AG10803 (cell line): Measurements from ENCODE around the gene CACTIN.
"Not testable (repeated sequence)": the region's sequence is repeated elsewhere in the genome, so short reads cannot be mapped to it uniquely, and the experiment has no call there.

Experiments
- DNase-seq: peaks from one replicate; pipeline ENCODE4 v3.0.0; 2010; ENCODE audit warnings: low read depth
- H3K4me3 ChIP-seq: 2 replicates; pipeline ENCODE4 v1.5.1; 2011; ENCODE audit warnings: mild to moderate bottlenecking, low read length, control low read depth
- TF ChIP-seq, protein P1 (sequence below): conservative IDR thresholded peaks from 2 replicates; pipeline ENCODE4 v1.5.1; 2011; ENCODE audit warnings: mild to moderate bottlenecking, low read length, control low read depth, inconsistent platforms

Gene CACTIN

DNA sequence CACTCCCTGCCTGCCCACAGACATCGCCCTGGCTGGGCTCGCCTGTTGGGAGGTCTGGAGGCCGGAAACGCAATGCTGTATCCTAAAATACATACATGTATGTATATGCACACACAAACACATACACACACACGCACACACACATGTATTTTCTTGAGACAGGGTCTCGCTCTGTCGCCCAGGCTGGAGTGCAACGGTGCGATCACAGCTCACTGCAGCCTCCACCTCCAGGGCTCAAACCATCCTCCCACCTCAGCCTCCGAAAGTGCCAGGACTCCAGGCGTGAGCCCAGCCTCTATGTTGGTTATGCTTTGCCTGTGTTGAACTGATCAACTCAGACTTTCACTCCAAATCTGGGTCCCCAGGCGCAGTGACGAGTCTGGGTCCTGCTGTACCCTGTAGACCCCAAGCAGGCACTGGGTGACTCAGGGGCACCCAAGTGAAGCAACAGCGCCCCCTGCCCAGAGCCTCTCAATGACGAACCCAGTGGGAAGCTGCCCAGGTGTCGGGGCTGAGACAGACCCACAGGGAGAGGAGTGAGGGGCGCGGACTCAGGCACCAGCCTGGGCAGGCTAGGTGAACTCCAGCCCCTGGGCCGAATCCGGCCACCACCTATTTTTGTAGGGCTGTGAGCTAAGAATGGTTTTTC lies 27.4 kb upstream of the CACTIN start:
- TF ChIP-seq, protein P1, sequence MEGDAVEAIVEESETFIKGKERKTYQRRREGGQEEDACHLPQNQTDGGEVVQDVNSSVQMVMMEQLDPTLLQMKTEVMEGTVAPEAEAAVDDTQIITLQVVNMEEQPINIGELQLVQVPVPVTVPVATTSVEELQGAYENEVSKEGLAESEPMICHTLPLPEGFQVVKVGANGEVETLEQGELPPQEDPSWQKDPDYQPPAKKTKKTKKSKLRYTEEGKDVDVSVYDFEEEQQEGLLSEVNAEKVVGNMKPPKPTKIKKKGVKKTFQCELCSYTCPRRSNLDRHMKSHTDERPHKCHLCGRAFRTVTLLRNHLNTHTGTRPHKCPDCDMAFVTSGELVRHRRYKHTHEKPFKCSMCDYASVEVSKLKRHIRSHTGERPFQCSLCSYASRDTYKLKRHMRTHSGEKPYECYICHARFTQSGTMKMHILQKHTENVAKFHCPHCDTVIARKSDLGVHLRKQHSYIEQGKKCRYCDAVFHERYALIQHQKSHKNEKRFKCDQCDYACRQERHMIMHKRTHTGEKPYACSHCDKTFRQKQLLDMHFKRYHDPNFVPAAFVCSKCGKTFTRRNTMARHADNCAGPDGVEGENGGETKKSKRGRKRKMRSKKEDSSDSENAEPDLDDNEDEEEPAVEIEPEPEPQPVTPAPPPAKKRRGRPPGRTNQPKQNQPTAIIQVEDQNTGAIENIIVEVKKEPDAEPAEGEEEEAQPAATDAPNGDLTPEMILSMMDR: 0 out of 2 replicates have a peak, but pooled peaks have one; percentile 7
- H3K4me3 ChIP-seq: no peak overlapping the region
- no peak for DNase-seq

DNA sequence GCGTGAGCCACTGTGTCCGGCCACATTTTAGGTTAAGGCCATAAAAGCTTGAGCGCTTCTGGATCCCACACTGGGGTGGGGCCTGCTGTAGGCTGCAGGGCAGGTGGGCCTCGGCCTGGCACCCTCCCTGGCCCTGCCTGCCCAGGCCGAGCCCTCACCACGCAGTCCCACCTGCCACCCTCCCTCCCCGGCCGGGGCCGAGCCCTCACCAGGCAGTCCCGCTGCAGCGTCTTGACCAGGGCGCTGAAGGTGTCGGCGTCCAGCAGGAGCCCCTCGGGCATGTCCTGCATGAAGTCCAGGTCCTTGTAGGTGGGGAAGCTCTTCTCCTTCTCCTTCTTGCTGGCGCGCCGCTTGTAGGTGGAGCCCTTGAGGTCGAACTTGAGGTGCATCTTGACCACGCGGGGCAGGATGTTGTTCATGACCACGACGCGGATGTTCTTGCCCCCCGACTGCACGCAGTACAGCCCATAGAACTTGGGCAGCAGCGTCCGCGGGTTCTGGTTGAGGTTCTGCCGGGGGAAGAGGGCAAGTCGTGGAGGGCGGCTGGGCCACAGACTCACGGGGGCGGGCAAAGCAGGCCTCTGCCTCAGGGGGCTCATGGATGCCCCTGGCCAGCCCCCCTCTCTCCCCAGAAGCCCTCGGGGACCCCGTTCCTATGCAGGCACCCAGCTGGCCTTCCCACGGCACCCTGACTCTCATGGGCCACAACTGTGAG lies 26.6 kb upstream of the CACTIN start:
- no peak for DNase-seq
- no peak overlapping the region for H3K4me3 ChIP-seq
- TF ChIP-seq, protein P1: no peak

DNA sequence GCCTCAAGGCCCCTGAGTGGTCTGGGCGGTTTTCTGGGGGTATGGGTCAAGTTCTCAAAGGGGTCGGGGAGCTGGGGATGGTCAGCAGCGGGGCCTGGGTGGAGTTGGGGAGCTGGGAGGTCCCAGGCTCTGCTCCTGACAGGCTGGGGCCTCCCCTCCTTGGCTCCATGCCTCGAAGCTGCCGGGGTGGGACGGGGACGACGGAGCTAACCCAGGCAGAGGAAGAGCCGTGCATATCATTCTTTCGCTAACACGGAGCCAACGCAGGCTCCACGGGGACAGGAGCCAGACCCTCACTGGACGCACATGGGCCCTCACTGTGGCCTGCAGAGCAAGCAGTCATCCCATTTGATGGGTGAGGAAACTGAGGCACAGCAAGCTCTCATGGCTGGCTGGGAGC lies 25.8 kb upstream of the CACTIN start:
- DNase-seq: no peak
- H3K4me3 ChIP-seq: no peak overlapping the region
- TF ChIP-seq, protein P1: no peak

- no peak for DNase-seq
- TF ChIP-seq, protein P1: no peak
- H3K4me3 ChIP-seq: no peak overlapping the region
These were observed 25.1 kb upstream of the CACTIN start for GRCh38 chr19:3651684-3652083.

- DNase-seq: no peak
- H3K4me3 ChIP-seq: no peak overlapping the region
- TF ChIP-seq, protein P1: no peak
These were observed 23.3 kb upstream of the CACTIN start for GRCh38 chr19:3649888-3650287.

DNA sequence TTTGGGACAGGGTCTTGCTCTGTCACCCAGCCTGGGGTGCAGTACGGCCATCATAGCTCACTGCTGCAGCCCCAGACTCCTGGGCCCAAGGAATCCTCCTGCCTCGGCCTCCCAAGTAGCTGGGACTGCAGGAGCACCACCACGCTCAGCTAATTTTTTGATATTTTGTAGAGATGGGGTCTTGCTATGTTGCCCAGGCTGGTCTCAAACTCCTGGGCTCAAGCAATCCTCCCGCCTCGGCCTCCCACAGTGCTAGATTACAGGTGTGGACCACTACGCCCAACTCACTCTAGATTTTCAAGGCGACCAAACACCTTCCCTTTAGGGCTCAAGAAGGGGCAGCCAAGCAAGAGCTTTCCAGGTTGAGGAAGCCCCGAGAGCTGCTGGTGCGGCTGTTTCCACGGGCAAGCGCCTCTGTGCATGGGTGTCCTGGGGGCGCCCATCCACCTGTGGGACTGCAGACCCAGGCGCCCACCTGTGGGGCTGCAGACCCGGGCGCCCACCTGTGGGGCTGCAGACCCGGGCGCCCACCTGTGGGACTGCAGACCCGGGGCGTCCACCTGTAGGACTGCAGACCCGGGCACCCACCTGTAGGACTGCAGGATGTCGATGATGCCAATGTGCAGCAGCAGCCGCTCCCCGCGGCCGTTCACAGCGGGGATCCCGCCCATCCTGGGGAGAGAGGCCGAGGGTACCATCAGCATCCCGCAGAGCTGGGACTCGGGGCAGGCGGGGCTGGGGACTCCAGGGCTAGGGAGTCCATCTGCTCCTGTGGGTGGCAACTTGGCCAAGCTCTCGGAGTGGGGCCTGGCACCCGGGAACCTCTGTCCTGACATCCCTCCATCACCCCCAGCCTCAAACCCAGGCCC lies 21.7 kb upstream of the CACTIN start:
- TF ChIP-seq, protein P1: no peak
- no peak for DNase-seq
- no peak overlapping the region for H3K4me3 ChIP-seq

DNA sequence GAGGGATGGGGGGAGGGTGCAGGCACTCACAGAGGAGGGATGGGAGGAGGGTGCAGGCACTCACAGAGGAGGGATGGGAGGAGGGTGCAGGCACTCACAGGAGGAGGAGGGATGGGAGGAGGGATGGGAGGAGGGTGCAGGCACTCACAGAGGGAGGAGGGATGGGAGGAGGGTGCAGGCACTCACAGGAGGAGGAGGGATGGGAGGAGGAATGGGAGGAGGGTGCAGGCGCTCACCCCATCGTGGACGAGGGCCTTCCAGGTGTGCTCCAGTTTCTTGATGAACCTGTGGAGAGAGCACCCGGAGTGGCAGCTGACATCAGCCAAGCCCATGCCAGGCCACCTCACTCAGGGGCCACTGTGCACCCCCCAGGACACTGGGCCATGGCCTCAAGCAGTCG lies 20.5 kb upstream of the CACTIN start:
- not testable (repeated sequence) for H3K4me3 ChIP-seq, DNase-seq
